HG02840 (cell line): Measurements from ENCODE around the gene RABEPK.
"Not testable (repeated sequence)": the region's sequence is repeated elsewhere in the genome, so short reads cannot be mapped to it uniquely, and the experiment has no call there.

Experiments used
- ATAC-seq: cut with Tn5 transposase; IDR thresholded peaks from one replicate; pipeline ENCODE4 v1.9.1; 2021; ENCODE audit warnings: mild to moderate bottlenecking, moderate library complexity, moderate number of reproducible peaks; ENCODE audit not compliant: unreplicated experiment, low FRiP score

RABEPK gene, protein sequence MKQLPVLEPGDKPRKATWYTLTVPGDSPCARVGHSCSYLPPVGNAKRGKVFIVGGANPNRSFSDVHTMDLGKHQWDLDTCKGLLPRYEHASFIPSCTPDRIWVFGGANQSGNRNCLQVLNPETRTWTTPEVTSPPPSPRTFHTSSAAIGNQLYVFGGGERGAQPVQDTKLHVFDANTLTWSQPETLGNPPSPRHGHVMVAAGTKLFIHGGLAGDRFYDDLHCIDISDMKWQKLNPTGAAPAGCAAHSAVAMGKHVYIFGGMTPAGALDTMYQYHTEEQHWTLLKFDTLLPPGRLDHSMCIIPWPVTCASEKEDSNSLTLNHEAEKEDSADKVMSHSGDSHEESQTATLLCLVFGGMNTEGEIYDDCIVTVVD

DNA sequence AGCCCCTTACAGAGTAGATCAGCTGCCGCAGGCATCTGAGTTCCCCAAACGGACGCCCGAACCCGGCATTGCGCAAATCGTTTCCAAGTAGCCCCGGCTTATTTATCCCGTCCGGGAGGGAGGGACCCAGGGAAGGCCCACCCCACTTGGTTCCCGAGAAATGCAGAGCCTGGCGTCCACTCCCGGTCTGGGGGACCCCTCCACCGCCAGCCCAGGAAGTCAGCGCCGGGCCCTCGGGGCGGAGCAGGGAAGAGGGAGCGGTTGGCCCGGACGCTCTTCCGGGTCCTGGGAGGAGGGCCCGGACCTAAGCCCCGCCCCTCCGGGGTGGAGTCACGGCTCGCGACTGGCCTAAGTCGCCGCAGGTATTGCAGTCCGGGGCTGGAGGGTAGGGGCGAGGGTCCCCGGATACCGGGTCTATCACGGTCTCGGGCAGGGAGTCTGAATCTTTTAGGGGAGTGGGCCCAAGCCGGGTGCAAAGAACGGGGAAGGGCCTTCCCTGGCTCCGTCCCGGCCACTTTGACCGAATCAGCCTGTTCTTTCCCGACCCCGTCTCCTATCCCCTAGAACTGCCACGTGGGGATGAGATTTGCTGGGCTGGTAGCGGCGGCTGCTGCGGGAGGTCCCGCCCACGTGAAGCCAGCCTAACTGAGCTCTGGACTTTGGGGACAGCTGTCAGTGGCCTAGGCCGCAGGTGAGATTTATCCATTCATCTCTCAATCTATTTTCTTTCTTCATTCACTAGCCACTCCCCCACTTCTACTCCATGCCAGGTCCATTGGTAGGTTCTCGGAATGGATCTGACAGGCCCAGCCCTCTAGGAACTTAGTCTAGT, at the start of gene RABEPK:
Gene RABEPK, plus strand, starts transcription at position 327 of the 832 bp plus-strand sequence. CDS start 2,472 bp downstream, outside the sequence.
- ATAC-seq: peak; percentile 94

DNA sequence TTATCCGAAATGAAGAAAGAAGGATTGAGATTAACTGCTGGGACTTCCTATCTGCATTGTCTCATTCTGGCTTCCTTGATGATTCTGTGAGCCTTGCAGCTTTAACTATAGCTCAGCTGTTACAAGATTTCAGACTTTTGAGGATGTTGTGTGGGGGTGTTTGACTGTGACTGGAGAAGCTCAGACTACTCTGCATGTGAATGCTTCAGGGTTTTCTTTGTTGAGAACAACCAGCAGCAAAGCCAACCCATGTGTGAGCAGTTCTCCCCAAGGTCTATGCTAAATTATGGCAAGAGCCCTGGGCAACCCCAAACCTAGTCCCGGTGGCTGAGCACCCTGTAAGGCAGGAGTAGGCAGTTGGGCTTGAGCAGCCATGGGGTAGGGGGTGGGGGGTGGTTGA, 48.6 kb upstream of the RABEPK start:
- no peak for ATAC-seq

DNA sequence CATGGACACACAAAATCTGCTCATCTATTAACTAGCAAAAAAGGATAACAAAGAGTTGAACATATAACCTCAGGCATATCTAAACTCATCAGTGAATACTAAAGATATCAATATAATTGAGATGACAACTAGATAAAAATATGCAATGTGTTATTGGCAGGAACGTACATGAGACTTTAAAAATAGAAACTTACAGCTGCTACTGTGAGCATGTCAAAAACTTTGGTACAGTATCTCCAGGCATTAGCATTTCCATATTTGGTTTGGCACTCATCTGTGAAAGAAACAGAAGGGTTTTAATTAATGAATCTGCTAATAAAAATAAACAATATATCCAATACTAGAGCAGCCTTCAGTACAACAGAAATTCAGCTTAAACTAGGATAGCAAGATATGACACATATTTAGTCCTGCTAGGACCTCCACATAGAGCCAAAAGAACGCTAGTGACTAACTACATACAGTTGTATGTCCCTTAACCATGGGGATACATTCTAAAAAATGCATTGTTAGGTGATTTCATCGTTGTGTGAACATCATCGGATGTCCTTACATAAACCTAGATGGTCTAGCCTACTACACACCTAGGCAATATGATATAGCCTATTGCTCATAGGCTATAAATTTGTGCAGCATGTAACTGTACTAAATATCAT, 46.5 kb upstream of the RABEPK start:
- ATAC-seq: no peak

DNA sequence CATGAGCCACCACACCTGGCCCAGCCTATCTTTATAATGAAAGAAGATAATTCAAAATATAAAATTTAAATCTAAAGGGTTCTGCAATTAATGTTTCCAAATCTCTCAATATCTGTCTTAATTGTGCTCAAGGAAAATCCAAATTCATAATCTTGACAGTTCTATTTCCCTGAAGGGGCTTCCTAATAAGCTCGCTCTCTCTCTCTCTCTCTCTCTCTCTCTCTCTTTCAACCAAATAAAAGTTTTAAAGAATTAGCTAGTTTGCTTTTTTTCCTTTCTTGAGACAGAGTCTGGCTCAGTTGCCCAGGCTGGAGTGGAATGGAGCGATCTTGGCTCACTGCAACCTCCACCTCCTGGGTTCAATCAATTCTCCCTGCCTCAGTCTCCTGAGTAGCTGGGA, 43.8 kb upstream of the RABEPK start:
- no peak for ATAC-seq

DNA sequence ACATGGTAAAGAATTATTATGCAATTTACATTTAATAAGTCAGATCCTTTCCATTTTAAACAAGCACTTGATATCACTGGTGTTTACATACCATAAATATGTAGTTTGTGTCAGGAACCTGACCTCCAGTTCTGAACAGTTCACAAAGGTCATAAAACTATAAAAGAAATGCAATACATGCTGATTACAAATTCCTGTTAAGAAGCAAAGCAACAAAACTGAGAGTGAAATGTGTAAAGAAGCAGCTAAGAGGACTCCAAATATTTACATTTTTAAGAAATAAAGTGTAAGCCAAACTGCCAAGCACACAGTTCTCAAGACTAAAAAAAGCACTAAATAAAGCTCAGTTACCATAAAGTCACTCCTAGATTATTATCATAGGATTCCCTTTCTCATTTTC, 39.6 kb upstream of the RABEPK start:
- no peak for ATAC-seq

DNA sequence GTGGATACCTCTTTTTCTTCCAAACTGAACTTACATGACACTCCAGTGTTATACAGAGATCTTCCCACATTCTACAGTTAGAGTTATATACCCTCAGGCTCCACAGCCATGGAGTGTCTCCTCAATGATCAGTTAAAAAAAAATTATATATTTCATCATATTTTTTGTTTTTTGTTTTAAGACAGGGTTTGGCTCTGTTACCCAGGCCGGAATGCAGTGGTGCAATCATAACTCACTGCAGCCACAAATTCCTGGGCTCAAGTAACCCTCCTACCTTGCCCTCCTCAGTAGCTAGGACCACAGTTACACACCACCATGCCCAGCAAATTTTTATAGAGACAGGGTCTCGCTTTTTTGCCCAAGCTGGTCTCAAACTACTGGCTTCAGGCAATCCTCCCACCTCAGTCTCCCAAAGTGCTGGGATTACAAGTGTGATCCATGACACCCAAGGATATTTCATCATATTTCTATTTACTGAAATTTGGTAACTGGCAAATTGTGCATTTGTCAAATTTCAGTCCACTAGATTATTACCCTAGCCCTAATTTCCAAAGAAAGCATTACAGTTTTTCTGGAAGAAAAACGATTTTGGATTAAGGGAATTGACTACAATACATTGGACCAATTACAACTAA, 38.9 kb upstream of the RABEPK start:
- ATAC-seq: no peak

DNA sequence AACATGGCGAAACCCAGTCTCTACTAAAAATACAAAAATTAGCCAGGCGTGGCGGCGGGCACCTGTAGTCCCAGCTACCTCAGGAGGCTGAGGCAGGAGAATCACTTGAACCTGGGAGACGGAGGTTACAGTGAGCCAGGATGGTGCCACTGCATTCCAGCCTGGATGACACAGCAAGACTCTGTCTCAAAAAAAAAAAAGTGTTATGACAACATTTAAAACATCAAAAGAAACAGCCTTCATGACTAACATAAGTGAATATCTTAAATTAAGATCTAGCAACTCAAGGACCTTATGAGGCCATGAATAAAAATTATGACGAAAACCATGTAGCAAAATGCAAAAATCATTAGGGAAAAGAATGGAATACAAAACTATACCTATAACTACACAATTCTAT, 37.5 kb upstream of the RABEPK start:
- ATAC-seq: not testable (repeated sequence)

DNA sequence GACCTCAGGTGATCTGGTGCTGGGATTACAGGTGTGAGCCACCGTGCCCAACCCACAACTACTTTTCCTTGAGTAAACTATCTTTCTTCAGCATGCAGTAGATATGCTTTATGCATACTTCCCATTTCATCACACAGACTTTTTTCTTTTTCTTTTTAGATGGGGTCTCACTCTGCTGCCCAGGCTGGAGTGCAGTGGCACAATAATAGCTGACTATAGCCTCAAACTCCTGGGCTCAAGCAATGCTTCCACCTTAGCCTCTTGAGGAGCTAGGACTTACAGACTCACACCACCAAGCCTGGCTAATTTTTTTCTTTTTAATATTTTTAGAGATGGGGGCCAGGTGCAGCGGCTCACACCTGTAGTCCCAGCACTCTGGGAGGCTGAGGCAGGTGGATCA, 33.6 kb upstream of the RABEPK start:
- no peak for ATAC-seq

DNA sequence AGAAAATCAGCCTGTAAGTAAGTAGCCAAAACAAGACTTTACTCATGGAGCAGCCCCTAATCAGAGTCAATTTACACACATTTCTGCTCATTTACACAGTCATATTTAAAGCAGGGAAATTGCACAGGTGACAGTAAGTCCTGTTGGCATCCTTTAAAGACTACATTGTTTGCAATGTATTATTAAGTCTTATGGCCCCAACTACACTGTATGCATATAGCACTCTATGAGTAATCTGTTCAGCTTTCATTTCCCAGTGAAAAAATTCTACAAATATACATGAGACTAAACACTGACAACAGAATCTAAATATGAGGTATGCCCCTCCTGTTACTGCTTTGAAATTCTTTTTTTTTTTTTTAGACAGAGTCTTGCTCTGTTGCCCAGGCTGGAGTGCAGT, 30.4 kb upstream of the RABEPK start:
- ATAC-seq: no peak

DNA sequence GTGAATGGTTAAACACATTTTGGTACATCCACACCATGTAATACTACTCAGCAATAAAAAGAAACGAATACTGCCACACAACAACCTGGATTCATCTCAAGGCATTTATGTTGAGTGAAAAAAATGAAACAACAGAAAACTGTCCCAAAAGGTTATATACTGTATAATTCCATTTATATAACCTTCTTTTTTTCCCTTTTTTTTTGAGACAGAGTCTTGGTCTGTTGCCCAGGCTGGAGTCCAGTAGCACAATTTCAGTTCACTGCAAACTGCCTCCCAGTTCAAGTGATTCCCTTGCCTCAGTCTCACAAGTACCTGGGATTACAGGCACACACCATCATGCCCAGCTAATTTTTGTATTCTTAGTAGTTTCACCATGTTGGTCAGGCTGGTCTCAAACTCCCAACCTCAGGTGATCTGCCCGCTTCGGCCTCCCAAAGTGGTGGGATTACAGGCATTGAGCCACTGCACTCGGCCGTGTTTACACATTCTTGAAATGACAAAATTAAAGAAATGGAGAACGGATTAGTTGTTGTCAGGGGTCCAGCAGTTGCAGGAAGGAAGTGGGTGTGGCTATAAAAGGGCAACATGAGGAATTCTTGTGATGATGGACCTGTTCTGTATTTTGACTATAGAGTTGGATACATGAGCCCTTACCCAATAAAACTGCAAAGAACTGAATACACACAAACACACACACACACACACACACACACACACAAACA, 28.1 kb upstream of the RABEPK start:
- no peak for ATAC-seq

DNA sequence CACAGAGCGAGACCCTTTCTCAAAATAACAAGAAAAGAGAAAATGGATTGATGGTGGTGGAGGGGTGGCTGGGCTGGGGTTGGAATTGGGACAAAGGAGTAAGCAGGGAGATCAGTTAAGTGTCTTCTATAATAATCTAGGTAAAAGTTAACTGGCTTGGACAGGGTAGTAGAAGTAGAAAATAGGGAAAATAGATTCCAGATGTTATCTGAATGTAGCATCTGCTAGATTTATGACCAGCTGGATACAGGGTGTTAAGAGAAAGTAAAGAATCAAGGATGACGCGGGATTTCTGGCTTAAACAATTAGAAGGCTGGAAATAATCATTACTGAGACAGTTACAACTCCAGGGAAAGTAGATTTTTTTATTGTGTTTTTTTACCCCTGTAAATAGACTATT, 23.7 kb upstream of the RABEPK start:
- no peak for ATAC-seq

DNA sequence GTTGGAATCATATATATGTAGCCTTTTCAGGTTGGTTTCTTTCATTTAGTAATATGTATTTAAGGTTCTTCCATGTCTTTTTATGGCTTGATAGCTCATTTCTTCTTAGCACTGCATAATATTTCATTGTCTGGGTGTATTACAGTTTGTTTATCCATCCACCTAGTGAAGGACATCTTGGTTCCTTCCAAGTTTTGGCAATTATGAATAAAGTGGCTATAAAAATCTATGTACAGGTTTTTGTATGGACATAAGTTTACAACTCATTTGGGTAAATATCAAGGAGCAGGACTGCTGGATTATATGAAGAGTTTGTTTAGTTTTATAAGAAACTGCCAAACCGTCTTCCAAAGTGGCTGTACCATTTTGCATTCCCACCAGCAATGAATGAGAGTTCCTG, 22.5 kb upstream of the RABEPK start:
- ATAC-seq: no peak

DNA sequence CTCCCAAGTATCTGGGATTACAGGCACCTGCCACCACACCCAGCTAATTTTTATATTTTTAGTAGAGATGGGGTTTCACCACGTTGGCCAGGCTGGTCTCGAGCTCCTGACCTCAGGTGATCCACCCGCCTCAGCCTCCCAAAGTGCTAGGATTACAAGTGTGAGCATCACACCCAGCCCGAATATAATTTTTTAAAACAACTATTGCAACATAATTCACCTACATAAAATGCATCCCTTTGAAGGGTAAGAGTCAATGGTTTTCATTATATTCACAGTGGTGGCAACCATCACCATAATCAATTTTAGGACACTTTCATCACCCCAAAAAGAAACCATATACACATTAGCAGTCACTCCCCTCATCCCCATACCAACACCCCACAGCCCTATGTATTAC, 20.6 kb upstream of the RABEPK start:
- ATAC-seq: not testable (repeated sequence)

DNA sequence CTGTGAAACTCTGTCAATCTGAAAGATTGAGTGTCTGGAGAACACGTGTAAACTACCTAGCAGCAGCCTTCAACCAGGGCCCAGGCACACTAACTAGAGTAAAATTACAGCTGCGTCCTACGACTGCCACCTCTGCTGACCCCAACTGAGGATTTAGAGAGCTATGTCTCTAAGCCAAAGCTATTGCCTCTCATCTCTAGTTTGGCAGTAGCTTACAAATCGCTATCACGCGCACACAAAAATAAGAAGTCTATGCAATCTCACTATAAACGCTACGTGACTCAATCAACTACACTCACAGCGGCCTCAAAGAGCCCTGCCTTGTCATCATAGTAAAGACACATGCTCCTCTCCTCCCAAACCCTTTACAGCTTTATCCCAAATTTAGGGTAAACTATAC, 19.5 kb upstream of the RABEPK start:
- no peak for ATAC-seq

DNA sequence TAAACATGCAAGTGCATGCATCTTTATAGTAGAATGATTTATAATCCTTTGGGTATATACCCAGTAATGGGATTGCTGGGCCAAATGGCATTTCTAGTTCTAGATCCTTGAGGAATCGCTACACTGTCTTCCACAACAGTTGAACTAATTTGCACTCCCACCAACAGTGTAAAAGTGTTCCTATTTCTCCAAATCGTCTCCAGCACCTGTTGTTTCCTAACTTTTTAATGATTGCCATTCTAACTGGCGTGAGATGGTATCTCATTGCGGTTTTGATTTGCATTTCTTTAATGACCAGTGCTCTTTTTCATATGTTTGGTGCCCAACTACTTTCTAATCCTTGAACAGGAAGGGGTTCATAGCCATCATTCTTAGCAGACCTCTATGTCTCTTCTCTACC, 18.6 kb upstream of the RABEPK start:
- not testable (repeated sequence) for ATAC-seq

DNA sequence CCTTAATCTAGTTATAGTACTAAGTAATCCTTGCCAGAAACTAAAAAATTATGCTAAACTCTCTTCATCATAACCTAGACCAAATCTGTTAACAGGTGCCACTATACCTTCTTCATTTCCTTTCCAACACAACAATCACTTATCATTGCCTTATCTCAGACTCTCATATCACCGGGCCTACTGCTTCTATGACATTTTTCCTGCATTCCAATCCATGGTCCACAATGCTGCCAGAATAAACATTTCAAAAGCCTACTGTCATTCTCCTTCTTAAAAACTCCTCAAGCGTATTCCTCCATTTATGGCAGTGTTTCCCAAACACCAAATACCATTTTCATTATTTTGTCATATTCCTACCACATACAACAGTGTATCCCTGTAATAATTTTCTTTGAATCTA, 17.3 kb upstream of the RABEPK start:
- ATAC-seq: no peak

DNA sequence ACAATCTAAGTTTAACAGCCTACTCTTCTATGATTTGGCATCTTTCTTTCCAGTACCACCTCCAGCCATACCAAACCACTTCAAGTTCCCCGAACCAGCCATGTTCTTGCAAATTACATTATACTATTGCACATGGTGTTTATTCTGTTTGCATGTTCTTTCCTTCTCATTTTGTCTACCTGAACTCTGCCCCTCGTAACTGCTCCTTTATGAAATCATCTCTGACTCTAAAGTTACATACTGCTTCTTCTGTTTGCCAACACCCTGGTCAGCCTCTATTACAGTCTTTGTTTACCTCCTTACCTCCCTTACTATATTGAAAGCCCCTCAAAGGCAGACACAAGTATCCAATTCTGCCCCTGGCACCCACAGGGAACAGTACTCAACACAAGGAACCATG, 16.8 kb upstream of the RABEPK start:
- no peak for ATAC-seq

DNA sequence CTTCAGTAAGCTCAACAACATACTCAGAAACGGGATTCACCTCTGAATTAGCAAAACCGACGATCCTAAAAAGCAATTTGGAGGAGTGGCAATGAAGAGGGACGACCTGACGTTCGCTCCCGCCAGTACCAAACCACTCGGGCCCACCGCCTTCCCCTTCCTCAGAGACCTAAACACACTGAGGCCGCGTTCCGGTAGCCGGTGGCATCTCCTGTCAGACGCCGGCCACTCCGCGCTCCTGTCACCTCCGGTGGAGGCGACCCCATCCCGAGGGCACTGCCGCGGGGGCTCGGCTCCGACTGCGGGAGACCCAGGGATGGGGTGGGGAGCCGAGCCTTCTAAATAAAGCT, 11.4 kb upstream of the RABEPK start:
- peak; percentile 27 for ATAC-seq

DNA sequence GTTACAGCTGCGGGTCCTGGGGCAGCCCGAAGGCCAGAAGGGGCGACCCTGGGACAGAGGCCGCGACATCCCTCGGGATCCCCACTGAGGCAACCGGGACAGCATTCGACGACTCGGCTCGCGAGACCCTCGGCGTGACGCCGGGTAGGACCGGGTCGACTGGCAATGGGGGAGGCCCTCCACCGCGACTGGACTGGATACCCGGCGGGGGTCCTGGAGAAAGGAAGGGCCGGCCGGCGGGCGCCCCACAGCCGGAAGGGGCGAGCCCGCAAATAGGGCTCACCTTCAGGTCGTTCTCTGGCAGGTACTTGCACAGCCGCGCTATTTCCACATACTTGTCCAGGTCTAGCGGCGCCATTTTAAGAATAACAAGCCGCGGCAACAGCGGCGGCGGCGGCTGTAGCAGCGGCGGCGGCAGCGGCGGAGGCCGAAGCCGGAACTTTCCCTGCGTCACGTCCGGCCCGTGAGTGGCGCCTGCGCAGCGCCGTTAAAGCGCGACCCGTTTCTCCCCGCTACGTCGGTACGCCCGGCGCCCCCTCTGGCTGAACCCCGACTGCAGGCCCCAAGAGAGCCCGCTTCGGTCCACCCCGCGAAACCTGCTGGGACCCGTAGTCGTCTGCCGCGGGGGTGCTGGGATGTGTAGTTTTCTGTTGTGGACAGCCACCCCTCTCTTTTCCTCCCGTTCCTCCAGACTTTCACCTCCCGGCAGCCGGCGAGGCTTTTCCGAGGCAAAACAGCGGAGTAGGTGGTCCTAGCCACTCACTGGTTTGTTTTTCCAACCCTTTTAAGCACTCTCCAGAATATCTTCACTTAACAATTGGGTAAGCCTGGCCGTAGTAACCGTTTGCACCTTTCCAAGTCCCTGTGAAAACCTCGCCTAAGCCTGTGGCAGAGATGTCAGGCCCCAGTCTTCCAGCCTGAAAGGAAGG, 10.7 kb upstream of the RABEPK start, which contains the start of gene PPP6C:
Gene PPP6C, minus strand, starts transcription at position 443 of the 929 bp plus-strand sequence. Its CDS starts 85 bp downstream, at position 358.
- ATAC-seq: peak; percentile 96
